ENCODE results near the gene COBLL1.

GRCh38 chr2:164642946-164643555, 198.6 kb downstream of the COBLL1 start:
- TF ChIP-seq POLR2AphosphoS5 (IDR thresholded peaks at IDR 0.05; ENCODE audit: low read depth, low read length) (no peak), POLR2A (IDR thresholded peaks at IDR 0.05; ENCODE audit: low read depth, low read length) (no peak), PAX5 (IDR thresholded peaks at IDR 0.05; ENCODE audit: insufficient read depth, low read length, severe bottlenecking) (no peak), TAF1 (IDR thresholded peaks at IDR 0.05; ENCODE audit: low read depth, low read length) (no peak), SPI1 (IDR thresholded peaks at IDR 0.05; ENCODE audit: low read depth, low read length) (no peak), POU2F2 (IDR thresholded peaks at IDR 0.05; ENCODE audit: low read depth, low read length) (no peak)
